ACC112 (cell line): ENCODE measurements around the gene MTARC1.
A peak's percentile ranks its signal among the peaks of the same experiment; 100 is the strongest.

ENCODE experiments used
- H2AFZ ChIP-seq: fragments of 200-600 bp; sonication (generic); one replicate; pipeline ENCODE4 v1.6.0; 2017; ENCODE audit warnings: antibody characterized with exemption, low read length; ENCODE audit not compliant: unreplicated experiment
- H3K27ac ChIP-seq: fragments of 200-600 bp; sonication (generic); 2 replicates; pipeline ENCODE4 v1.5.1; 2014; ENCODE audit warnings: low read depth, mild to moderate bottlenecking, antibody characterized with exemption, low read length, moderate library complexity
- H3K27me3 ChIP-seq: fragments of 200-600 bp; sonication (generic); 2 replicates; pipeline ENCODE4 v1.6.1; 2014; ENCODE audit warnings: mild to moderate bottlenecking, antibody characterized with exemption, low read length, moderate library complexity, mixed read lengths; ENCODE audit not compliant: insufficient read depth
- H3K36me3 ChIP-seq: fragments of 200-600 bp; sonication (generic); 2 replicates; pipeline ENCODE4 v1.6.1; 2016; ENCODE audit warnings: mild to moderate bottlenecking, antibody characterized with exemption, low read length, moderate library complexity, mixed read lengths; ENCODE audit not compliant: insufficient read depth
- H3K4me1 ChIP-seq: fragments of 200-600 bp; sonication (generic); one replicate; pipeline ENCODE4 v1.6.1; 2016; ENCODE audit warnings: low read length, mixed read lengths; ENCODE audit not compliant: insufficient read depth, unreplicated experiment, control insufficient read depth
- H3K4me3 ChIP-seq: fragments of 200-600 bp; sonication (generic); 2 replicates; pipeline ENCODE4 v1.5.1; 2014; ENCODE audit warnings: mild to moderate bottlenecking, low read depth, low read length
- H3K79me2 ChIP-seq: fragments of 200-600 bp; sonication (generic); one replicate; pipeline ENCODE4 v1.6.0; 2016; ENCODE audit warnings: low read length; ENCODE audit not compliant: control insufficient read depth, unreplicated experiment, insufficient read depth

The MTARC1 gene

GRCh38 chr1:220770245-220770913, 16.3 kb upstream of the MTARC1 start:
- Histone ChIP-seq H3K27me3 (no peaks in the 10 kb centered on the region), H3K4me3 (no peak overlapping the region), H3K79me2 (no peaks in the 10 kb centered on the region), H2AFZ (no peak overlapping the region), H3K4me1 (no peaks in the 10 kb centered on the region), H3K27ac (no peak overlapping the region), H3K36me3 (no peaks in the 10 kb centered on the region)

DNA sequence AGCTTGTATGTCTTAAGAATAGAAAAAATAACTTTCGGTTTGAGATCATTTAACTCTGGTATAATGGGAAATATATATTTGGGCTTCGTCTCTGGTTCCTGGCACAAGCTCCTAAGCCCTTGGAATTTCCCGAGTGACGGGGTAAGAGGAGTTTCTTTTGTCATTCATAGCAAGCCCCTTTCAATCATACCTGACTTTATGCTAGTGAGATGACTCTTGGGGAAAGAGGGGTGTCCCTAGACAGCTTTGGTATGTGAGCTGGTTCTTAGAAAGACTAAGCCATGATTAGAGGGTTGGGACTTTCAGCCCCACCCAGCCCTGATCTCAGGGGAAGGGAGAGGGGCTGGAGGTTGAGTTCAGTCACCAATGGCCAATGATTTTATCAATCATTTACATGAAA, 13.9 kb upstream of the MTARC1 start:
- Histone ChIP-seq H3K27ac (no peak overlapping the region), H3K79me2 (no peaks in the 10 kb centered on the region), H3K36me3 (no peaks in the 10 kb centered on the region), H2AFZ (no peak overlapping the region), H3K4me1 (peaks cover 3% of the 10 kb centered on the region), H3K27me3 (no peaks in the 10 kb centered on the region), H3K4me3 (no peak overlapping the region)

DNA sequence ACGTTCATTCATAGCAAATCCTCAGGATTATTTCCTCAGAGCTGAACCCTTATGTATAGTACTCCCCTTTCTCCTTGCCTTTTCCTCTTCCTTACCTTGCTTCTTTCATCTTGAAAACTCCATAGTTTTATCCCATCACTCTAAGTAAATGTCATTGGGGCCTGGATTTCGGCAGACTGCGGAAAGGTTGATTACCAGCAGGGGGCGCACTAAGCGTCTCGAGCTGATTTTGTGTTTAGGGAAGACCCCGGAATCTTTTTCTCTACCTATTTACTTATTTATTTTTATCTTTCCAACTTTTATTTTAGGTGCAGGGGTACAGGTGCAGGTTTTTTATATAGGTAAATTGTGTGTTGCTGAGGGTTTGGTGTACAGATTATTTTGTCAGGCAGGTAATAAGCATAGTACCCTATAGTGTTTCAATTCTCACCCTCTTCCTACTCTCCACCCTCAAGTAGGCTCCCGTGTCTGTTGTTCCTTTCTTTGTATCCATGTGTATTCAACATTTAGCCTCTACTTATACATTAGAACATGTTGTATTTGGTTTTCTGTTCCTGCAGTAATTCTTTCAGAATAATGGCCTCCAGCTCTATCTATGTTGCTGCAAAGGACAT, 11.4 kb upstream of the MTARC1 start:
- H2AFZ ChIP-seq: no peak overlapping the region
- no peaks in the 10 kb centered on the region for H3K27me3 ChIP-seq
- no peak overlapping the region for H3K4me3 ChIP-seq
- H3K36me3 ChIP-seq: no peaks in the 10 kb centered on the region
- no peaks in the 10 kb centered on the region for H3K79me2 ChIP-seq
- H3K27ac ChIP-seq: no peak overlapping the region
- H3K4me1 ChIP-seq: peaks cover 3% of the 10 kb centered on the region

DNA sequence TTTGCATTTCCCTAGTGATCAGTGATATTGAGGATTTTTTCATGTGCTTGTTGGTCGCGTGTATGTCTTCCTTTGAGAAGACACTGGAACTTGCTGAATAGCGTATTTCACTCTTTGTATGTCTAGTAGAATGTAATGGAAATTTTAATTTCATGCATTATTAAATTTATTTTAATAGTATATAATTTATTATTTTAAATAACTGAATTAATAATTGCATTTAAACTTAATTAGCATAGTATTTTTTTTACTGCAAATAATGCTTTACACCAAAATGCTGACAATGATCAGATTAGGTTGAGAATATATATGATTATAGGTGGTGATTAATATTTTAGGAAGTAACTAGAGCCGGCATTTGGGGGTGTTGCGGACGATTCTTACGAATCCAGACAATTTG, 10.5 kb upstream of the MTARC1 start:
- H3K36me3 ChIP-seq: no peaks in the 10 kb centered on the region
- no peaks in the 10 kb centered on the region for H3K79me2 ChIP-seq
- peaks cover 3% of the 10 kb centered on the region for H3K4me1 ChIP-seq
- H3K27ac ChIP-seq: no peak overlapping the region
- H3K27me3 ChIP-seq: no peaks in the 10 kb centered on the region
- H3K4me3 ChIP-seq: no peak overlapping the region
- H2AFZ ChIP-seq: no peak overlapping the region

GRCh38 chr1:220776720-220777326, 9.9 kb upstream of the MTARC1 start:
- Histone ChIP-seq H3K79me2 (no peaks in the 10 kb centered on the region), H3K27me3 (no peaks in the 10 kb centered on the region), H3K4me3 (no peak overlapping the region), H3K36me3 (no peaks in the 10 kb centered on the region), H3K4me1 (peaks cover 3% of the 10 kb centered on the region), H3K27ac (no peak overlapping the region), H2AFZ (no peak overlapping the region)

GRCh38 chr1:220783453-220783852, 3.3 kb upstream of the MTARC1 start:
- Histone ChIP-seq H3K27me3 (no peaks in the 10 kb centered on the region), H3K4me1 (no peaks in the 10 kb centered on the region), H3K4me3 (no peak overlapping the region), H2AFZ (no peak overlapping the region), H3K79me2 (no peaks in the 10 kb centered on the region), H3K36me3 (no peaks in the 10 kb centered on the region), H3K27ac (no peak overlapping the region)

GRCh38 chr1:220784751-220785150, 2.0 kb upstream of the MTARC1 start:
- H3K79me2 ChIP-seq: no peaks in the 10 kb centered on the region
- H3K27me3 ChIP-seq: no peaks in the 10 kb centered on the region
- no peaks in the 10 kb centered on the region for H3K36me3 ChIP-seq
- no peaks in the 10 kb centered on the region for H3K4me1 ChIP-seq
- H3K4me3 ChIP-seq: no peak overlapping the region
- no peak overlapping the region for H3K27ac ChIP-seq
- no peak overlapping the region for H2AFZ ChIP-seq

- Histone ChIP-seq H3K36me3 (no peaks in the 10 kb centered on the region), H3K79me2 (no peaks in the 10 kb centered on the region), H3K4me3 (no peak overlapping the region), H3K27me3 (no peaks in the 10 kb centered on the region), H2AFZ (no peak overlapping the region), H3K27ac (no peak overlapping the region), H3K4me1 (no peaks in the 10 kb centered on the region)
These were observed 1.3 kb upstream of the MTARC1 start for GRCh38 chr1:220785166-220786056.

DNA sequence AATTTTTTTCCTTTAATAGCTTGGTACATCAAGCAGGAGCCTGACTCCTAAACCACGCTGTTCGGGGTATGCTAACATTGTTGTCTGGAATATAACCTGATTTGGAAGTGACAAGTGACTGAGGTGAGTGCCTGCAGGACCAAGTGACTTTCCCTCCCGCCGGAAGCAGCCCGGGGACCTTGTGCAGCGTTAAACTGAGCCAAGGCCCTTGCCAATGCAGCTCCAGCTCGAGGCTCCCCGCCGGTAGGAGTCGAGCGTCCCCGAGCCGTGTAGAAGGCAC, 716 bp upstream of the MTARC1 start:
- H3K27me3 ChIP-seq: no peaks in the 10 kb centered on the region
- no peak overlapping the region for H2AFZ ChIP-seq
- no peaks in the 10 kb centered on the region for H3K4me1 ChIP-seq
- H3K27ac ChIP-seq: no peak overlapping the region
- no peaks in the 10 kb centered on the region for H3K79me2 ChIP-seq
- H3K36me3 ChIP-seq: no peaks in the 10 kb centered on the region
- peak overlapping the region; percentile 75 for H3K4me3 ChIP-seq

- Histone ChIP-seq H3K36me3 (no peaks in the 10 kb centered on the region), H3K79me2 (no peaks in the 10 kb centered on the region), H3K27ac (no peak overlapping the region), H3K4me1 (no peaks in the 10 kb centered on the region), H3K4me3 (peak overlapping the region; percentile 75), H3K27me3 (no peaks in the 10 kb centered on the region), H2AFZ (peak overlapping the region; percentile 91)
These were observed 431 bp downstream of the MTARC1 start for GRCh38 chr1:220787069-220787619.
